Sigmoid colon (tissue), 7 donors: ENCODE measurements around the gene CYBA. TPM values are rescaled to one million over a fixed set of nuclear protein-coding genes. Genes with fewer than 3 reads are reported as not detected.

Experiments
- DNase-seq: peaks from one replicate; pipeline ENCODE4 v3.0.0-alpha.2; 2019
- H3K27ac ChIP-seq, 4 donors: fragments of 200-600 bp; sonication (generic); one replicate each; pipeline ENCODE4 v1.5.1; 2016 to 2019; ENCODE audit warnings: mild to moderate bottlenecking in 1 of 4
- H3K27me3 ChIP-seq, 3 donors: fragments of 200-600 bp; sonication (generic); one replicate each; pipeline ENCODE4 v1.5.1; 2019; ENCODE audit warnings: mild to moderate bottlenecking in 1 of 3
- H3K36me3 ChIP-seq, 4 donors: fragments of 200-600 bp; sonication (generic); one replicate each; pipeline ENCODE4 v1.5.1; 2016 to 2019
- H3K4me1 ChIP-seq, 4 donors: fragments of 200-600 bp; sonication (generic); one replicate each; pipeline ENCODE4 v1.5.1; 2017 to 2019
- H3K4me3 ChIP-seq, 4 donors: fragments of 200-600 bp; sonication (generic); one replicate each; pipeline ENCODE4 v1.5.1; 2017 to 2019; ENCODE audit warnings: mild to moderate bottlenecking in 2 of 4, moderate library complexity in 1 of 4
- H3K9me3 ChIP-seq, 4 donors: fragments of 200-600 bp in 3 of 4; sonication (generic) in 3 of 4; one replicate each; pipeline versions ENCODE4 v1.5.1 to v1.6.1; 2013 to 2019
- EP300 ChIP-seq, 4 donors: sonication (generic); formaldehyde crosslinking; IDR thresholded peaks; one replicate each; pipeline ENCODE4 v1.6.1; 2017; ENCODE audit warnings: antibody characterized with exemption in 4 of 4
- POLR2A ChIP-seq, 2 donors: fragments of 450-650 bp; IDR thresholded peaks; one replicate each; pipeline ENCODE4 v1.6.1; 2016; ENCODE audit warnings: antibody characterized with exemption in 2 of 2, mild to moderate bottlenecking in 2 of 2, moderate library complexity in 2 of 2
- POLR2AphosphoS5 ChIP-seq, 4 donors: sonication (generic); formaldehyde crosslinking; IDR thresholded peaks; one replicate each; pipeline ENCODE4 v1.6.1; 2017; ENCODE audit warnings: antibody characterized with exemption in 4 of 4
- WGBS, 2 donors: extraction: QIAGEN DNeasy Blood & Tissue Kit; methylation state at CpG; one replicate each; pipeline ENCODE4 v1.1.7; 2013; 5-methylcytosine and 5-hydroxymethylcytosine counted together
- intact Hi-C: fragments of 100-400 bp; cut with DNase I; formaldehyde crosslinking; loops from one replicate; pipeline ENCODE4 v1.15.1; 2023
- polyA plus RNA-seq, 3 donors: library from polyadenylated mRNA; stranded (reverse); fragments of 200-250 nt; gene quantifications; one replicate each; pipeline ENCODE4 v1.2.3, GENCODE V29; 2013
- total RNA-seq, 4 donors: library from RNA; depleted of rRNA; stranded (reverse); fragments of >200 nt; gene quantifications; one replicate each; pipeline ENCODE4 v1.1.0, GENCODE V29; 2016
- TF ChIP-seq, protein P1 (sequence below), 4 experiments: fragments of 450-650 bp in 3 of 4; fragments of 200-600 bp in 1 of 4; IDR thresholded peaks; one replicate each; pipeline ENCODE4 v1.5.1; 2016 to 2019; ENCODE audit warnings: antibody characterized with exemption in 4 of 4, mild to moderate bottlenecking in 3 of 4, moderate library complexity in 2 of 4
- donor health status: healthy with polysubstance abuse.
- donor health status: Bipolar disorder and iron deficiency.
- donor health status: healthy.

The CYBA gene
- total and polyA plus RNA-seq, 7 donors, result 63.1 to 429 (median 124) TPM

DNA sequence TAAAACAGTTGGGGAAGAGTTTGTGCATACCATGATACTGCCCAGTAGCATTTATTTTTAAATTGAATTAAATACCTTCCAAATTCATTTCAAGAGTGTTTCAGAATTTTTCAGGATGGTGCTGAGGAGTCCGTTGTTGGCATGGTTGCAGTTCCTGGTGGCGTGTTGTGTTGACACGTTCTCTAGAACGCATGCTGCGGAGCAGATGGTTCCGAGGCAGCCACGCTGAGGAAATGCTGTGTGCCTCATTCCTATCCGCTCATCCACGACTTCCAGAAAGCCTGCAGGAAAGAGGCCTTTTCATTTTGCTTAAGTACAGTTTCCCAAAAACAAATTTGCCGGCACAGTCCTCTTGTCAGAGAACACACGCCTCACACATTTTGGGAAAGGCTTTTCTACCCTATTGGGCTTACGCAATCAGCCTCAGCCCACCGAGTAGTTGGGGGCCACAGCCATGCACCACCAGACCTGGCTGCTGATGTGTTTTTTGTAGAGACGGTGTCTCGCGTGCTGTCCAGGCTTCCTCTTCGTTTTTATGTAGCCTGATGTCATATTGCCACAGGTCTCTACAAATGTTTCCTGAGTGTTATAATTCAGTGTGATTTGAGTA, 44.6 kb downstream of the CYBA start:
- Histone ChIP-seq H3K9me3 (no peaks in the 10 kb centered on the region), H3K27me3 (no peaks in the 10 kb centered on the region), H3K27ac (no peak overlapping the region), H3K36me3 (peaks cover 19 to 87% (median 44%) of the 10 kb centered on the region in 4 donors), H3K4me1 (no peaks in the 10 kb centered on the region), H3K4me3 (no peak overlapping the region)
- no peak for DNase-seq
- WGBS, 2 donors, result 93 to 94% methylated on average over 17 of the region's 17 CpGs
- intact Hi-C loops, result no loop called here
- TF ChIP-seq POLR2AphosphoS5 (IDR thresholded peaks at IDR 0.05) (no peak), EP300 (IDR thresholded peaks at IDR 0.05) (no peak), POLR2A (IDR thresholded peaks at IDR 0.05) (no peak)
- TF ChIP-seq, protein P1, sequence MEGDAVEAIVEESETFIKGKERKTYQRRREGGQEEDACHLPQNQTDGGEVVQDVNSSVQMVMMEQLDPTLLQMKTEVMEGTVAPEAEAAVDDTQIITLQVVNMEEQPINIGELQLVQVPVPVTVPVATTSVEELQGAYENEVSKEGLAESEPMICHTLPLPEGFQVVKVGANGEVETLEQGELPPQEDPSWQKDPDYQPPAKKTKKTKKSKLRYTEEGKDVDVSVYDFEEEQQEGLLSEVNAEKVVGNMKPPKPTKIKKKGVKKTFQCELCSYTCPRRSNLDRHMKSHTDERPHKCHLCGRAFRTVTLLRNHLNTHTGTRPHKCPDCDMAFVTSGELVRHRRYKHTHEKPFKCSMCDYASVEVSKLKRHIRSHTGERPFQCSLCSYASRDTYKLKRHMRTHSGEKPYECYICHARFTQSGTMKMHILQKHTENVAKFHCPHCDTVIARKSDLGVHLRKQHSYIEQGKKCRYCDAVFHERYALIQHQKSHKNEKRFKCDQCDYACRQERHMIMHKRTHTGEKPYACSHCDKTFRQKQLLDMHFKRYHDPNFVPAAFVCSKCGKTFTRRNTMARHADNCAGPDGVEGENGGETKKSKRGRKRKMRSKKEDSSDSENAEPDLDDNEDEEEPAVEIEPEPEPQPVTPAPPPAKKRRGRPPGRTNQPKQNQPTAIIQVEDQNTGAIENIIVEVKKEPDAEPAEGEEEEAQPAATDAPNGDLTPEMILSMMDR (IDR thresholded peaks at IDR 0.05), result no peak

DNA sequence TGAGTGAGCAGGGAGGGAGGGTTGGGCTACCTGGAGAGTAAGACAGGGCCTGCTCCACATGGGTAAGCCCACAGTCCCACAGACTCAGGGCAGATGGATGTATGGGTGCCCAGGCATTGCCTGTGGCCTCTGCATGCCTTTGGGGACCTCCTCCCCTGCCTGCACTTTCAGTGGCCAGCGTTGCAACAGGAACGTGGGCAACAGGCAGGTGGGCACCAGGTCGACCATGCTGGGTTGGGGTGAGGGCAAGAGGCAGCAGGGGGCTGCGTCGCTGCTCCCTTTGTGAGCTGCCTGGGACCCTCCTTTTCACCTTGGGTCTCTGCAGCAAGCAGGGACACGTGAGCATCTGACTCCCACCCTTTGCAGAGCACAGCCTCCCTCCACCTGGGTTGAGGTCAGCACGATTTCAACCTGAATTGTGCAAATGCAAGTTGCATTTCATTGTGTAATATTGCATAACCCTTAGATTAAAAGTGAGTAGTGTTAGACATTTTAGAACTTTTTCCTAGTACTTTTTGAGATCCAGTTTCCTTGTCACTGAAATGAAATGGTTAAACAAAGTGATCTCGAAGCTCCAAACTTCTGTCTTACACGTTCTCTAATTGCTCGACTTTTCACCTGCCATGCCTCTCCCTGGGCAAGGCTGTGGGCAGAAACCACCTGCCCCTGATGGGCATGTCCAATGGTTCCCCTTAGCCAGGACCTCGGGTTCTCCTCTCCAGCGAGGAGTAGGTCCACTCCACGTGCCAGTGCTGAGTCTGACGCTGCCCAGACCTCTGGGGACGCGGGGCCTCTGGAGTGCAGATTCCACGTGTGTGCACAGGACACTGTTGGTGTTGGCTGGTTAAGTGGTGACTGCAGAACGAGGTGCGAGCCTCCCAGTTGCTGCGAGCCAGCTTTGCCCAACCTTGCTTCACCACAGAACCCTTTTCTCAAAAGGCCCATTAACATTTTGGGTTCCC, 45.4 kb downstream of the CYBA start:
- Histone ChIP-seq H3K27ac (no peak overlapping the region), H3K9me3 (no peaks in the 10 kb centered on the region), H3K27me3 (no peaks in the 10 kb centered on the region), H3K4me1 (no peaks in the 10 kb centered on the region), H3K4me3 (no peak overlapping the region), H3K36me3 (peaks cover 14 to 87% (median 43%) of the 10 kb centered on the region in 4 donors)
- WGBS, 2 donors, result 84 to 89% methylated on average over 20 of the region's 20 CpGs
- DNase-seq, result no peak
- no peak for TF ChIP-seq POLR2AphosphoS5 (IDR thresholded peaks at IDR 0.05)
- TF ChIP-seq, protein P1 (IDR thresholded peaks at IDR 0.05), result no peak
- TF ChIP-seq EP300 (IDR thresholded peaks at IDR 0.05), result no peak
- intact Hi-C loops, result no loop called here

DNA sequence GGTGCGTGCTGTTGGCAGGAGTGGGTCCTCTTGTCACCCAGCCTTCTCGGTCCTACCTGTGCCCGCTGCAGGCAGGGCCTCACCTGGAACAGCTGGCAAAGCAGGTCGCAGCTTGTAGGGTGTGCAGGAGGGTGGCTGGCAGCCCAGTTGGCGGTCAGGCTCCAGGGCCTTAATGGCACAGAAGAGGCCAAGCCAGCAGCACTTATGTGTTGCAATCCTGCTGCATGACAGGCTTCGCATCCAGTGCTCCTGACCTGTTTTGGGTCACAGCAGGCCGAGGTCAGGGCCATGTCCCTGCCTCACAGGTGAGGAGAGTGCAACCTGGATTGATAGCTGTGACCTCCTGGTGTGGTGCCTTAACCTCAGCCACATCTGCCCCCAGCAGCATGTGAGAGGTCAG, 48.8 kb downstream of the CYBA start:
- H3K4me1 ChIP-seq, result peaks cover 0 to 5% (median 0%) of the 10 kb centered on the region in 4 donors
- no peaks in the 10 kb centered on the region for H3K9me3 ChIP-seq
- H3K36me3 ChIP-seq, result peaks cover 10 to 88% (median 48%) of the 10 kb centered on the region in 4 donors
- TF ChIP-seq POLR2A (IDR thresholded peaks at IDR 0.05), result no peak
- no peak for TF ChIP-seq POLR2AphosphoS5 (IDR thresholded peaks at IDR 0.05)
- TF ChIP-seq, protein P1 (IDR thresholded peaks at IDR 0.05), result no peak
- TF ChIP-seq EP300 (IDR thresholded peaks at IDR 0.05), result no peak
- no peaks in the 10 kb centered on the region for H3K27me3 ChIP-seq
- intact Hi-C loops, result no loop called here
- H3K4me3 ChIP-seq, result no peak overlapping the region
- 89 to 90% methylated on average over 7 of the region's 7 CpGs for WGBS, 2 donors
- no peak overlapping the region for H3K27ac ChIP-seq
- DNase-seq, result no peak

DNA sequence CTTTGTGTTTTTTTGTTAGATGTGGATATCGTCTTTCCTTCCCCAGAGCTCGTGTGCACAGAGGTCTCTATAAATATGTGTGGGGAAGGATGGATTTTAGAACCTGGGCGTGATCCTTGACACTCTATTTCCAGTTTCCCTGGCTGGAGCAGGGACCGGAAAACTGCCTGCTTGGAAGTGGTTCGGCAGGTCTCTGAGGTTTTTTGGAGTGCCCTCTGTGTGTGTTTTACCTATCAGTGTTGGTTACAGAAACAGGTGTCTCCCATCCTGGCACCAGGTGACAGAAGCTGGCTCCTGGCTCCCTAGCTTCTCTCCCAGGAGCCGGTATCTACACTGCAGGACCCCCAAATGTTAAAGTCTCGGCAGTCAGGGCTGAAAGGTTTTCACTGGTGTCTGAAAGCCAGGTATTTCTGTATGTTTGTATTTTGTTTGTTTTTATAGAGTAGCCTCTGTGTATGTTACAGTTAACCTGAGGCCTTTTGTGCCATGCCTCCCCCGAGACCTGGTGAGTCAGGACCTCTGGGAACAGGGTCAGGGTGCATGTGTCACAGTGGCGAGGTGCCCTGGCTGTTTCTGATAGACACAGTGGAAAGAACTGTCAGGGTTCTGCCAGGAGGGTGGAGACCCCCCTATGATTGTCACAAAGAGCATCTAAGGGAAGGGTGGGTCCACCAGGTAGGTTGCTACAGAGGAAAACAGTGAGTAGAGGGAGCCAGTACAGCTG, 49.4 kb downstream of the CYBA start:
- WGBS, 2 donors, result 91 to 93% methylated on average over 9 of the region's 9 CpGs
- intact Hi-C loops, result no loop called here
- no peaks in the 10 kb centered on the region for H3K27me3 ChIP-seq
- H3K4me1 ChIP-seq, result peaks cover 0 to 5% (median 0%) of the 10 kb centered on the region in 4 donors
- H3K4me3 ChIP-seq, result no peak overlapping the region
- no peaks in the 10 kb centered on the region for H3K9me3 ChIP-seq
- DNase-seq, result no peak
- no peak overlapping the region for H3K27ac ChIP-seq
- H3K36me3 ChIP-seq, result peaks cover 10 to 82% (median 43%) of the 10 kb centered on the region in 4 donors
- no peak for TF ChIP-seq EP300 (IDR thresholded peaks at IDR 0.05)
- no peak for TF ChIP-seq POLR2A (IDR thresholded peaks at IDR 0.05)
- TF ChIP-seq, protein P1 (IDR thresholded peaks at IDR 0.05), result no peak
- TF ChIP-seq POLR2AphosphoS5 (IDR thresholded peaks at IDR 0.05), result no peak
